ENCODE results near the gene GPATCH8. TPM values are rescaled to one million over a fixed set of nuclear protein-coding genes. Genes with fewer than 3 reads are reported as not detected.

Gene GPATCH8
- total RNA-seq, 1 donor from 2014 or later: 62.6 TPM

DNA sequence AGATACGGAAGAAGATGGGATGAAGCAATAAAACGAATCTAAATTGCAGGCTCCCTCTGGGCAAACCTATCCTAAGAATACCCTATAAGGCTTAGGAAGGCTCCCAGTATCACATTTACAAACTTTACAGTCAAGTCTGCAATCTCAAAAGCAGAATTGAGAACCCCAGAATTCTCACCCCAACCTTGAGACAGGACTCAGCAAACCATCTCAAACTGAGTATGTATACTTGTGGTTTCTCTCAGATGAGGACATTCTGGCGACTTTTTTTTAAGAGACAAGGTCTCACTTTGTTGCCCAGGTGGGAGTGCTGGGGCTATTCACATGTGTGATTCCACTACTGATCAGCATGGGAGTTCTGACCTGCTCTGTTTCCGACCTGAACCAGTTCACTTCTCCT is 94.4 kb downstream of the GPATCH8 start:
- H3K36me3 Mint-ChIP-seq (ENCODE audit: unreplicated experiment): peaks cover 5% of the 10 kb centered on the region
- no peaks in the 10 kb centered on the region for H3K9me3 Mint-ChIP-seq (ENCODE audit: unreplicated experiment)
- H3K4me1 Mint-ChIP-seq (ENCODE audit: low read depth, unreplicated experiment): no peaks in the 10 kb centered on the region
- no peak overlapping the region for H3K4me3 Mint-ChIP-seq (ENCODE audit: unreplicated experiment)
- no peak for DNase-seq
- TF ChIP-seq CTCF (IDR thresholded peaks at IDR 0.05; ENCODE audit: partially characterized antibody, unreplicated experiment): no peak
- peaks cover 3% of the 10 kb centered on the region for H3K27me3 Mint-ChIP-seq (ENCODE audit: unreplicated experiment)
- no peak overlapping the region for H3K27ac Mint-ChIP-seq (ENCODE audit: unreplicated experiment)

DNA sequence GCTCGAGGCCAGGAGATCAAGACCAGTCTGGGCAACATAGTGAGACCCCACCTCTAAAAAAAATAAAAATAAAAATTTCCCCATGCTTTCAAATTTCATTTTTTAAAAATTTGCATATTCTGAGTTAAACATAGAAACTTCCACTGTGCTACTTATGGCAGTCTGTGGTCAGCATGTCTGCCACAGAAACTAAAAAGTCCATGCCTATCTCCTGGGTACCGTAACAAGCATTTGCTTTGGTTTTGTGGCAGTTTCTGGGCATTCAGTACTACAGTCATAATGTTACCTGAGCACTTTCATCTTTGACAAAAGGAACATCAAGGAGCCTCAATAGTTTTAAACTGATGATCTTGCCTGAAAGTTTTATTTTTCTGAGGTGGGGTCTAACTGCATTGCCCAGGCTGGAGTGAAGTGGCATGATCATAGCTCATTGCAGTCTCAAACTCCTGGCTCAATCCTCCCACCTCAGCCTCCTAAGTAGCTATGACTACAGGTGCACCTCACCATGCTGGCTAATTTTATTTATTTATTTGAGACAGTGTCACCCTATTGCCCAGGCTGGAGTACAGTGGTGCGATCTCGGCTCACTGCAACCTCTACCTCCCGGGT is 100.5 kb downstream of the GPATCH8 start:
- Mint-ChIP-seq H3K9me3 (ENCODE audit: unreplicated experiment) (peaks cover 4% of the 10 kb centered on the region), H3K27me3 (ENCODE audit: unreplicated experiment) (peaks cover 5% of the 10 kb centered on the region), H3K27ac (ENCODE audit: unreplicated experiment) (no peak overlapping the region), H3K36me3 (ENCODE audit: unreplicated experiment) (peaks cover 5% of the 10 kb centered on the region), H3K4me1 (ENCODE audit: low read depth, unreplicated experiment) (peaks cover 5% of the 10 kb centered on the region), H3K4me3 (ENCODE audit: unreplicated experiment) (no peak overlapping the region)
- no peak for DNase-seq
- no peak for TF ChIP-seq CTCF (IDR thresholded peaks at IDR 0.05; ENCODE audit: partially characterized antibody, unreplicated experiment)

- peak overlapping the region; percentile 22 for H3K27ac Mint-ChIP-seq (ENCODE audit: unreplicated experiment)
- DNase-seq: no peak
- H3K4me3 Mint-ChIP-seq (ENCODE audit: unreplicated experiment): peak overlapping the region; percentile 57
- H3K4me1 Mint-ChIP-seq (ENCODE audit: low read depth, unreplicated experiment): peaks cover 5% of the 10 kb centered on the region
- H3K36me3 Mint-ChIP-seq (ENCODE audit: unreplicated experiment): peaks cover 5% of the 10 kb centered on the region
- peaks cover 4% of the 10 kb centered on the region for H3K9me3 Mint-ChIP-seq (ENCODE audit: unreplicated experiment)
- H3K27me3 Mint-ChIP-seq (ENCODE audit: unreplicated experiment): peaks cover 5% of the 10 kb centered on the region
- peak; percentile 35 for TF ChIP-seq CTCF (IDR thresholded peaks at IDR 0.05; ENCODE audit: partially characterized antibody, unreplicated experiment)
These were observed 102.9 kb downstream of the GPATCH8 start for GRCh38 chr17:44400226-44400847.

DNA sequence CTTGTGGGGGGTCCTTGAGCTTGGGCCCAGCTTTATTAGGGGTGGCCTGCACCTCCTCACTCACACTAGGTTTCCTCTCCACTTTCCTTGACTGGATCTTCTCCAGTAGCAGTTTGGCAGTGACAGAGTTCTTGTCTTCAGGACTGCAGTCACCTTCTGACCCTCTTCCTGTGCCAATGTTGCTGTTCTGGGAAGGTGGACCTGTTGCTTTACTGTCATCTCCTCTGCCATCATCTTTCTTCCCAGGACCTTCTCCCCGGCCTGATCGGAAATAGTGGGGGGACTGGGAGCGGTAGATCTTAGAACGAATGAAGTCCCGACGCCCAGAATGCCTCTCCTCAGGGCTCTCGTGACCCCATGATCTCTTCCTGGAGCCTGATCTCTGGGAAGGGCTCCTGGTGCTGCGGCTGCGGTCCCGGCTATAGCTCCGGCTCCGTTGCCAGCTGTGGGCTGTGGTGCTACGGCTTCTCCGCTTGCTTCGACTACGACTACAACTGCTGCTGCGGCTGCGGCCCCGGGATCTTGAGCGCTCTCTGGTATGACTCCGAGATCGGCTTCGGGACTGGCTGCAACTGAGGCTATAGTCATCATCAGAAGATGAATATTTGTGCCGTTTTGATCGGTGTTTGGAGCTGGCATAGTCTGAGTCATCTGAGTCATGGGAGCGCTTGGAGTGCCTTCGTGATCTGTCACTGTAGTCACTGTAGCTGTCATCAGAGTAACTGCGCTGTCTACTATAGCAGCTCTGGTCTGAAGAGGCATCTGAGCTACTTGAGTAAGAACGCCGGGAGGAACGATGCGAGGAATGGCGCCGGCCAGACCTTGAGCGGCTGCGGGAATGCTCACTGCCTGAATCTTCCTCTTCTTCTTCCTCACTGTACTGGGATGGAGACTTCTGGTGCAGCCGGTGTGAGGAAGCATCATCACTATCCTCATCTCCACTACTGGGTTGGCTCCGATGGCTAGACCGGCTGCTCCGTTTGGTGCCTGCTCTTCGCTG is 104.2 kb downstream of the GPATCH8 start:
- no peak overlapping the region for H3K4me3 Mint-ChIP-seq (ENCODE audit: unreplicated experiment)
- no peak for TF ChIP-seq CTCF (IDR thresholded peaks at IDR 0.05; ENCODE audit: partially characterized antibody, unreplicated experiment)
- H3K9me3 Mint-ChIP-seq (ENCODE audit: unreplicated experiment): peaks cover 4% of the 10 kb centered on the region
- H3K4me1 Mint-ChIP-seq (ENCODE audit: low read depth, unreplicated experiment): peaks cover 5% of the 10 kb centered on the region
- H3K36me3 Mint-ChIP-seq (ENCODE audit: unreplicated experiment): peaks cover 5% of the 10 kb centered on the region
- no peak overlapping the region for H3K27ac Mint-ChIP-seq (ENCODE audit: unreplicated experiment)
- no peak for DNase-seq
- peaks cover 5% of the 10 kb centered on the region for H3K27me3 Mint-ChIP-seq (ENCODE audit: unreplicated experiment)
